Ascending aorta (tissue), 2 donors: Measurements from ENCODE around the gene L3MBTL2. TPM values are rescaled to one million over a fixed set of nuclear protein-coding genes. Genes with fewer than 3 reads are reported as not detected.

Experiments used
- DNase-seq, 2 donors: peaks; one replicate each; pipeline ENCODE4 v3.0.0-alpha.2; 2019; ENCODE audit warnings: low spot score in 2 of 2
- H3K27ac ChIP-seq, 2 donors: fragments of 200-600 bp; sonication (generic); one replicate each; pipeline ENCODE4 v1.5.1; 2016 to 2017; ENCODE audit warnings: mild to moderate bottlenecking in 1 of 2
- H3K27me3 ChIP-seq: fragments of 200-600 bp; sonication (generic); one replicate; pipeline ENCODE4 v1.5.1; 2017
- H3K36me3 ChIP-seq, 2 donors: fragments of 200-600 bp; sonication (generic); one replicate each; pipeline ENCODE4 v1.5.1; 2016
- H3K4me1 ChIP-seq, 2 donors: fragments of 200-600 bp; sonication (generic); one replicate each; pipeline ENCODE4 v1.5.1; 2016 to 2017; ENCODE audit warnings: mild to moderate bottlenecking in 1 of 2
- H3K4me3 ChIP-seq, 2 donors: fragments of 200-600 bp; sonication (generic); one replicate each; pipeline ENCODE4 v1.5.1; 2016 to 2017; ENCODE audit warnings: mild to moderate bottlenecking in 1 of 2
- H3K9me3 ChIP-seq, 2 donors: fragments of 200-600 bp; sonication (generic); one replicate each; pipeline ENCODE4 v1.5.1; 2016
- CTCF ChIP-seq, 3 experiments: fragments of 200-600 bp in 2 of 3; fragments of 450-650 bp in 1 of 3; sonication (generic) in 2 of 3; IDR thresholded peaks; one replicate each; pipeline ENCODE4 v1.5.1; 2016 to 2019; ENCODE audit warnings: antibody characterized with exemption in 3 of 3, mild to moderate bottlenecking in 1 of 3, moderate library complexity in 1 of 3
- intact Hi-C: fragments of 100-400 bp; cut with DNase I; formaldehyde crosslinking; loops from one replicate; pipeline ENCODE4 v1.15.1; 2023
- total RNA-seq: library from RNA; depleted of rRNA; stranded (reverse); fragments of >200 nt; gene quantifications from one replicate; pipeline ENCODE4 v1.1.0, GENCODE V29; 2016

L3MBTL2 gene
- total RNA-seq, 1 donor from 2014 or later: 33.3 TPM

- H3K9me3 ChIP-seq: no peaks in the 10 kb centered on the region
- no peak for TF ChIP-seq CTCF (IDR thresholded peaks at IDR 0.05)
- H3K27me3 ChIP-seq: no peaks in the 10 kb centered on the region
- no peak overlapping the region for H3K27ac ChIP-seq
- no peak overlapping the region for H3K4me3 ChIP-seq
- H3K4me1 ChIP-seq: peaks cover 0 to 1% of the 10 kb centered on the region in 2 donors
- DNase-seq: no peak
- peaks cover 28 to 30% of the 10 kb centered on the region in 2 donors for H3K36me3 ChIP-seq
- intact Hi-C loops: no loop called here
Observed at GRCh38 chr22:41243361-41243760, 38.2 kb downstream of the L3MBTL2 start.

- TF ChIP-seq CTCF (IDR thresholded peaks at IDR 0.05): no peak
- peaks cover 51 to 55% of the 10 kb centered on the region in 2 donors for H3K36me3 ChIP-seq
Observed at GRCh38 chr22:41245917-41246499, 40.9 kb downstream of the L3MBTL2 start.

GRCh38 chr22:41247703-41248102 lies 42.6 kb downstream of the L3MBTL2 start:
- no peaks in the 10 kb centered on the region for H3K9me3 ChIP-seq
- DNase-seq: no peak
- intact Hi-C loops: no loop called here
- H3K36me3 ChIP-seq: peaks cover 63 to 72% of the 10 kb centered on the region in 2 donors
- H3K27ac ChIP-seq: no peak overlapping the region
- H3K4me3 ChIP-seq: no peak overlapping the region
- H3K4me1 ChIP-seq: no peaks in the 10 kb centered on the region
- TF ChIP-seq CTCF (IDR thresholded peaks at IDR 0.05): no peak
- no peaks in the 10 kb centered on the region for H3K27me3 ChIP-seq

More at GRCh38 chr22:41245917-41246499, 40.9 kb downstream of the L3MBTL2 start:
- Histone ChIP-seq H3K27me3 (no peaks in the 10 kb centered on the region), H3K4me3 (no peak overlapping the region), H3K27ac (no peak overlapping the region), H3K4me1 (no peaks in the 10 kb centered on the region), H3K9me3 (no peaks in the 10 kb centered on the region)
- DNase-seq: no peak
- intact Hi-C loops: no loop called here

GRCh38 chr22:41248314-41248713 lies 43.2 kb downstream of the L3MBTL2 start:
- TF ChIP-seq CTCF (IDR thresholded peaks at IDR 0.05): no peak
- no peaks in the 10 kb centered on the region for H3K9me3 ChIP-seq
- no peak overlapping the region for H3K4me3 ChIP-seq
- H3K27me3 ChIP-seq: no peaks in the 10 kb centered on the region
- H3K27ac ChIP-seq: no peak overlapping the region
- intact Hi-C loops: no loop called here
- H3K4me1 ChIP-seq: no peaks in the 10 kb centered on the region
- no peak for DNase-seq
- peaks cover 69 to 78% of the 10 kb centered on the region in 2 donors for H3K36me3 ChIP-seq

GRCh38 chr22:41248758-41249157 lies 43.6 kb downstream of the L3MBTL2 start:
- no peak overlapping the region for H3K27ac ChIP-seq
- no peak for TF ChIP-seq CTCF (IDR thresholded peaks at IDR 0.05)
- intact Hi-C loops: no loop called here

GRCh38 chr22:41249442-41249841 lies 44.3 kb downstream of the L3MBTL2 start:
- Histone ChIP-seq H3K36me3 (peaks cover 72 to 89% of the 10 kb centered on the region in 2 donors), H3K9me3 (no peaks in the 10 kb centered on the region), H3K4me1 (no peaks in the 10 kb centered on the region), H3K27me3 (no peaks in the 10 kb centered on the region), H3K27ac (no peak overlapping the region), H3K4me3 (no peak overlapping the region)
- intact Hi-C loops: no loop called here
- no peak for DNase-seq
- TF ChIP-seq CTCF (IDR thresholded peaks at IDR 0.05): no peak

More at GRCh38 chr22:41248758-41249157, 43.6 kb downstream of the L3MBTL2 start:
- peaks cover 72 to 82% of the 10 kb centered on the region in 2 donors for H3K36me3 ChIP-seq
- H3K27me3 ChIP-seq: no peaks in the 10 kb centered on the region
- H3K4me3 ChIP-seq: no peak overlapping the region
- no peaks in the 10 kb centered on the region for H3K4me1 ChIP-seq
- no peak for DNase-seq
- H3K9me3 ChIP-seq: no peaks in the 10 kb centered on the region
